Loucy (cell line): Measurements from ENCODE around the gene SLC6A11.

Source experiments
- H2AFZ ChIP-seq: fragments of 200-600 bp; sonication (generic); 2 replicates; pipeline ENCODE4 v1.6.0; 2016; ENCODE audit warnings: antibody characterized with exemption, mild to moderate bottlenecking, low read length, moderate library complexity
- H3F3A ChIP-seq: fragments of 200-600 bp; 2 replicates; pipeline ENCODE4 v1.6.0; 2016; ENCODE audit warnings: antibody characterized with exemption, low read depth, mild to moderate bottlenecking
- H3K27me3 ChIP-seq: fragments of 200-600 bp; sonication (generic); 2 replicates; pipeline ENCODE4 v1.6.1; 2014; ENCODE audit warnings: low read length, mild to moderate bottlenecking; ENCODE audit not compliant: insufficient read depth, poor library complexity, severe bottlenecking
- H3K36me3 ChIP-seq: fragments of 200-600 bp; sonication (generic); 2 replicates; pipeline ENCODE4 v1.6.1; 2016; ENCODE audit warnings: low read length; ENCODE audit not compliant: insufficient read depth
- H3K4me1 ChIP-seq: fragments of 200-600 bp; sonication (generic); 2 replicates; pipeline ENCODE4 v1.5.1; 2014; ENCODE audit warnings: low read length, mild to moderate bottlenecking; ENCODE audit not compliant: insufficient read depth, poor library complexity, severe bottlenecking
- H3K4me2 ChIP-seq: fragments of 200-600 bp; sonication (generic); 2 replicates; pipeline ENCODE4 v1.6.0; 2014; ENCODE audit warnings: antibody characterized with exemption, low read length, low read depth, mild to moderate bottlenecking; ENCODE audit not compliant: poor library complexity, severe bottlenecking
- H3K4me3 ChIP-seq: fragments of 200-600 bp; sonication (generic); 2 replicates; pipeline ENCODE4 v1.5.1; 2014; ENCODE audit warnings: low read length, mild to moderate bottlenecking, mixed read lengths; ENCODE audit not compliant: poor library complexity, severe bottlenecking
- H3K79me2 ChIP-seq: fragments of 200-600 bp; sonication (generic); 2 replicates; pipeline ENCODE4 v1.6.1; 2014; ENCODE audit warnings: low read length; ENCODE audit not compliant: insufficient read depth
- H3K9ac ChIP-seq: fragments of 200-600 bp; sonication (generic); 2 replicates; pipeline ENCODE4 v1.6.0; 2014; ENCODE audit warnings: mild to moderate bottlenecking, low read depth, low read length, moderate library complexity; ENCODE audit not compliant: poor library complexity, severe bottlenecking
- H3K9me2 ChIP-seq: fragments of 200-600 bp; sonication (generic); replicated peaks from 2 replicates; pipeline ENCODE4 v1.6.1; 2016; ENCODE audit warnings: low read depth, low read length, mixed read lengths
- H3K9me3 ChIP-seq: fragments of 200-600 bp; sonication (generic); 2 replicates; pipeline ENCODE4 v1.6.1; 2014; ENCODE audit warnings: mild to moderate bottlenecking, antibody characterized with exemption, low read length, low read depth; ENCODE audit not compliant: insufficient read depth
- H4K20me1 ChIP-seq: fragments of 200-600 bp; sonication (generic); 2 replicates; pipeline ENCODE4 v1.6.0; 2014; ENCODE audit warnings: antibody characterized with exemption, low read length, mild to moderate bottlenecking; ENCODE audit not compliant: insufficient read depth, poor library complexity, severe bottlenecking
- CTCF ChIP-seq: fragments of 200-600 bp; sonication (generic); conservative IDR thresholded peaks from 2 replicates; pipeline ENCODE4 v1.5.1; 2014; ENCODE audit warnings: mild to moderate bottlenecking, antibody characterized with exemption, low read length
- EZH2phosphoT487 ChIP-seq: fragments of 200-600 bp; IDR thresholded peaks from 2 replicates; pipeline ENCODE4 v1.6.1; 2018; ENCODE audit warnings: antibody characterized with exemption, mild to moderate bottlenecking, moderate library complexity, borderline replicate concordance

The SLC6A11 gene

GRCh38 chr3:10875914-10876313 is 59.9 kb downstream of the SLC6A11 start:
- Histone ChIP-seq H3K27me3 (no peaks in the 10 kb centered on the region), H3K4me2 (no peak overlapping the region), H3K4me3 (no peak overlapping the region), H3K4me1 (no peaks in the 10 kb centered on the region), H4K20me1 (no peaks in the 10 kb centered on the region), H2AFZ (no peak overlapping the region), H3F3A (no peaks in the 10 kb centered on the region), H3K36me3 (no peaks in the 10 kb centered on the region), H3K9me2 (no peaks in the 10 kb centered on the region), H3K79me2 (no peaks in the 10 kb centered on the region), H3K9me3 (no peaks in the 10 kb centered on the region), H3K9ac (no peak overlapping the region)
- no peak for TF ChIP-seq CTCF
- no peak for TF ChIP-seq EZH2phosphoT487

DNA sequence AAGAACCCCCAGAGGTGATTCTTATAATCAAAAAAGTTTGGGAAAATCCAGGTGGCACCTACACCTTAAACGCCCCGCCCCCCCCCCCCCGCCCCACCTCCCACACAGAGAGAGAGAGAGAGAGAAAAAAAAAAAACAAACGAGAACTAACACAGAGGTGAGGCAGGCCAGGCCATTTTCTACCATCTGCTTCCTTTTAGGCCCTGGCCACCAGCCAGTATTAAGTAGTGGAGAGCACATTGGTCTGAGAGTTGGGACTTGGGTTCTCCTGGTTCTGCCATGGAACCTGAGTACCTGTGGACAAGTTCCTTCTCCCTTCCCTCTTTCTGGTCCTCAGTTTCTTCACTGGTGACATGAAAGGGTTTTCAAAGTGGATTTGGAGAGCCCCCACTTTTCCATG is 60.6 kb downstream of the SLC6A11 start:
- no peaks in the 10 kb centered on the region for H3K9me2 ChIP-seq
- no peaks in the 10 kb centered on the region for H4K20me1 ChIP-seq
- H3F3A ChIP-seq = no peaks in the 10 kb centered on the region
- no peak overlapping the region for H2AFZ ChIP-seq
- H3K36me3 ChIP-seq = no peaks in the 10 kb centered on the region
- TF ChIP-seq EZH2phosphoT487 (no peak), CTCF (no peak)
- H3K27me3 ChIP-seq = no peaks in the 10 kb centered on the region
- no peak overlapping the region for H3K4me2 ChIP-seq
- no peak overlapping the region for H3K4me3 ChIP-seq
- H3K9ac ChIP-seq = no peak overlapping the region
- no peaks in the 10 kb centered on the region for H3K79me2 ChIP-seq
- no peaks in the 10 kb centered on the region for H3K4me1 ChIP-seq
- H3K9me3 ChIP-seq = no peaks in the 10 kb centered on the region

GRCh38 chr3:10882851-10883250 is 66.8 kb downstream of the SLC6A11 start:
- Histone ChIP-seq H3K79me2 (no peaks in the 10 kb centered on the region), H3K4me2 (no peak overlapping the region), H3K36me3 (no peaks in the 10 kb centered on the region), H3K9me3 (no peaks in the 10 kb centered on the region), H3K9ac (no peak overlapping the region), H3F3A (no peaks in the 10 kb centered on the region), H4K20me1 (no peaks in the 10 kb centered on the region), H2AFZ (no peak overlapping the region), H3K4me3 (no peak overlapping the region), H3K4me1 (no peaks in the 10 kb centered on the region), H3K9me2 (no peaks in the 10 kb centered on the region), H3K27me3 (no peaks in the 10 kb centered on the region)
- TF ChIP-seq CTCF (no peak), EZH2phosphoT487 (no peak)
